Hippocampal formation (tissue), 2 donors: ENCODE results near the gene GOLPH3.
"Not testable (repeated sequence)": the region's sequence is repeated elsewhere in the genome, so short reads cannot be mapped to it uniquely, and the experiment has no call there.

Source experiments
- DNase-seq, 2 donors: peaks; one replicate each; lab custom pipeline; 2025; lab: John Stamatoyannopoulos, UW

Gene GOLPH3

DNA sequence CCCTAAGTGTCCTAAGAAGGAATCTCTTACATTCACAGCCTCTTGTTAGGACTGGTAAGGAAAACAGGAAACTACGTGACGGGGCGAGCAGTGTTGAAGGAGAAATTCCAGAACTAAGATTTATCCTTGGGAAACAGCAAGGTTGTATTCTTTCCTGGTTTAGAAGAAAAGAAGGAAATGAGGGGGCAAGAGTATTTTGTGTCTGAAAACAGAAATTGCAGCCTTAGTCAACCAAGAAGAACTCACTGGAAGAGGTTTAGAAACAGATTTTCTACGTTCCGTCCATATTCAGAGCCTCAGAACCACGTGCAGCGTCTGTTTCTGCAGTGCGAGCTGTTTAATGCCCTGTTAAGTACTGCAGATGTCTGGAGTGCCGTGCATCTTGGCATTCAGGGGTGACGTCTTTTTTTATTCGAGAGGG is 75.2 kb downstream of the GOLPH3 start:
- DNase-seq: no peak

DNA sequence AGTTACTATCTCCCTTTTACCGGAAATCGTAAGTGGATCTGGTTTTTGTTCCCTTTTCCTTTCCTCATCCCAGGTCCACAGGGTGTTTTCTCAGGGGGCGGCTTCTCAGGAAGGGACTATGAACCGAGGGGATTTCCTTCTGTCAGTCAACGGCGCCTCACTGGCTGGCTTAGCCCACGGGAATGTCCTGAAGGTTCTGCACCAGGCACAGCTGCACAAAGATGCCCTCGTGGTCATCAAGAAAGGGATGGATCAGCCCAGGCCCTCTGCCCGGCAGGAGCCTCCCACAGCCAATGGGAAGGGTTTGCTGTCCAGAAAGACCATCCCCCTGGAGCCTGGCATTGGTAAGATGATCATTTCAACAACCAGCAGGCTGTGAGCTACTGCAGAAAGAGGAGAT is 75.8 kb downstream of the GOLPH3 start:
- DNase-seq: no peak

DNA sequence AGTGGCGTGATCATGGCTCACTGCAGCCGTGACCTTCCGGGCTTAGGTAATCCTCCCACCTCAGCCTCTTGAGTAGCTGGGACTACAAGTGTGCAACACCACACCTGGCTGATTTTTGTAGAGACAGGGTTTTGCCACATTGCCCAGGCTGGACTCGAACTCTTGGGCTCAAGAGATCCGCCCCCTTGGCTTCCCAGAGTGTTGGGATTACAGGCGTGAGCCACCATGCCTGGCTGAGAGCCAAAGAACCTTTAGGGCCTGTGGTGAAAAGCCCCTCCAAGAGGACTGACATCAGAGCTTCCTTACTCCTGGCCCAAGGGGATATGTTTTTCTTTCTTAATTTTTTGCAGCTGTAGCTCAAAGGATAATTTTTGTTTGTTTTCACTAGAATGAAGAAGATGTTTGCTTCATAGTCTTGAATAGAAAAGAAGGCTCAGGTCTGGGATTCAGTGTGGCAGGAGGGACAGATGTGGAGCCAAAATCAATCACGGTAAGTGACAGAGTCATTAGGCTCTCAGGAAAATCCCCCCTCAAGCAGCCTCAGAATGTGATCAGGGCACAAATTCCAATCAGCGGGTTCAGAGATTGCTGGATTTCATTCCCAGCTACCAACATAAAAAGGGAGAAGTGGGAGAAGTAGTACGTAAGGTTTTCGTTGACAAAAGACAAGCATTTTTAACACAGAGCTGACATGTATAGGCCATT is 77.1 kb downstream of the GOLPH3 start:
- no peak for DNase-seq

DNA sequence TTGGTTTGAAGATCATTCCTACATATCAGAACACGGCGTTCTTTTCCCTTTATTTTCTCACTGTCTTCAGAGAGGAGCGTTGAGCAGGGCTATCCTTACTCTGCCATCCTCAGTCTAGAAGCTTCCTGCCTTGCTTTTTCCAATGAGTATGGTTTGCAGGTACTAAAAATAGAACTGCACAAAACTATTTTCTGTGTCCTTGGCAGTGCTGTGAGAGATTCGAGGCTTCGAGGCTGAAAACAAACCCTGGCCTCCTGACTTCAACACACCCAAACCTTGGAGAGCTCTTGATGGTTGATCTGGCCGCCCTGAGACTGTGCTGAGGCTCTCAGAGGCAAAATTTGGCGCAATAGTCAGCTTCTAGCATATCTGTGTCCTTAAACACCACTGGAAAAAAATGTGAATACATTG is 78.9 kb downstream of the GOLPH3 start:
- no peak for DNase-seq

DNA sequence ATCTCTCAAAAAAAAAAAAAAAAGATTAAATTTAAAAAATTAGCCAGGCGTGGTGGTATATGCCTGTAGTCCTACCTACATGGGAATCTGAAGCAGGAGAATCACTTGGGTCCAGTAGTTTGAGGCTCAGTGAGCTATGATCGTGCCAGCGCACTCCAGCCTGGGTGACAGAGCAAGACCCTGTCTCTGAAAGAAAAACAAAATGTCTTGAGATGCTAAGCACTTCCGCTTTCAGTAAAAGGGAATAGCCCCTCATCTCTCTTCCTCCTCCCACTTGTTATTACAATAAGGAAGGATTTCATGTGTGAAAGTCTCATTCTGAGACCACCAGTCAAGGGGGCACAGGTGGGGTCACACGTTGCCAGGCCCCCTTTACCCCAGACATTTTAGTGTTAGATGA is 79.4 kb downstream of the GOLPH3 start:
- DNase-seq: no peak

DNA sequence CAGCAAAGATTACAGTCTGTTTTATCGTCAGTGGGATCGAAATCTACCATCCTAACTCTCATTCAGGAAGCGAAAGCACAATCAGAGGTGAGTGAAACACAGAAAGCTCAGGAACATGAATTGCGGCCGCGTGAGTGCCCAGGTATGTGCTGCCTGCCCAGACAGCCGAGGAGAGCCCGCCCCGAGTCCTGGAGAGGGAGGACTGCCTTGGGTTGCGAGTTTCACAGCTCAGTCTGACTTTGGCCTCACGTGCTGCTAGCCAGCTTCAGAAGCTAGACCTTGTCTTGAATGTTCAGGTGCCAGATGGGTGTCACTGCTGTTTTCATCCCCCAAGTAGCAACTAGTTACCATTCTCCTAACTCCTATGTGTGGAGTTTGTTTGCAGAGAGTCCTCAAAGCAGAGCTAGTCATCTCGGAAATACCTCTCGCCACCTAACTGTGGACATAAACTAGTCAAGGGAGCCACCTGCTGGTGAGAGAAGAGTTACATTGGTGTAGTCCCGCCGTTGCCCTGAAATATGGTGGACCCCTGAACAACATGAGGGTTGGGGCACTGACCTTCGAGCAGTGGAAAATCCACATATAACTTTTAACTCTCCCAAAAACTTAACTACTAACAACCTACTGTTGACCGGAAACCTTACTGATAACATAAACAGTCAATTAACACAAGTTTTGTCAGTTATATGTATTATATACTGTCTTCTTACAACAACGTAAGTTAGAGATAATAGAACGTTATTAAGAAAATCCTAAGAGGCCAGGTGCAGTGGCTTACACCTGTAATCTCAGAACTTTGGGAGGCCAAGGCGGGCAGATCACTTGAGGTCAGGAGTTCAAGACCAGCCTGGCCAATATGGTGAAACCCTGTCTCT is 80.9 kb downstream of the GOLPH3 start:
- DNase-seq: peak; percentile 56 to 64

DNA sequence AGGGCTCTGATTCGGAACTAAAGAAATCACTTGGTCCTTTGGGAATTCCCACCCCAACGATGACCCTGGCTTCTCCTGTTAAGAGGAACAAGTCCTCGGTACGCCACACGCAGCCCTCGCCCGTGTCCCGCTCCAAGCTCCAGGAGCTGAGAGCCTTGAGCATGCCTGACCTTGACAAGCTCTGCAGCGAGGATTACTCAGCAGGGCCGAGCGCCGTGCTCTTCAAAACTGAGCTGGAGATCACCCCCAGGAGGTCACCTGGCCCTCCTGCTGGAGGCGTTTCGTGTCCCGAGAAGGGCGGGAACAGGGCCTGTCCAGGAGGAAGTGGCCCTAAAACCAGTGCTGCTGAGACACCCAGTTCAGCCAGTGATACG is 83.4 kb downstream of the GOLPH3 start:
- DNase-seq: no peak

DNA sequence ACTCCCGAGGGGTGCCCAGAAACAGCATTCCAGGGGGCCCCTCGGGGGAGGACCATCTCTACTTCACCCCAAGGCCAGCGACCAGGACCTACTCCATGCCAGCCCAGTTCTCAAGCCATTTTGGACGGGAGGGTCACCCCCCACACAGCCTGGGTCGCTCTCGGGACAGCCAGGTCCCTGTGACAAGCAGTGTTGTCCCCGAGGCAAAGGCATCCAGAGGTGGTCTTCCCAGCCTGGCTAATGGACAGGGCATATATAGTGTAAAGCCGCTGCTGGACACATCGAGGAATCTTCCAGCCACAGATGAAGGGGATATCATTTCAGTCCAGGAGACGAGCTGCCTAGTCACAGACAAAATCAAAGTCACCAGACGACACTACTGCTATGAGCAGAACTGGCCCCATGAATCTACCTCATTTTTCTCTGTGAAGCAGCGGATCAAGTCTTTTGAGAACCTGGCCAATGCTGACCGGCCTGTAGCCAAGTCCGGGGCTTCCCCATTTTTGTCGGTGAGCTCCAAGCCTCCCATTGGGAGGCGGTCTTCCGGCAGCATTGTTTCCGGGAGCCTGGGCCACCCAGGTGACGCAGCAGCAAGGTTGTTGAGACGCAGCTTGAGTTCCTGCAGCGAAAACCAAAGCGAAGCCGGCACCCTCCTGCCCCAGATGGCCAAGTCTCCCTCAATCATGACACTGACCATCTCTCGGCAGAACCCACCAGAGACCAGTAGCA is 83.9 kb downstream of the GOLPH3 start:
- no peak for DNase-seq

DNA sequence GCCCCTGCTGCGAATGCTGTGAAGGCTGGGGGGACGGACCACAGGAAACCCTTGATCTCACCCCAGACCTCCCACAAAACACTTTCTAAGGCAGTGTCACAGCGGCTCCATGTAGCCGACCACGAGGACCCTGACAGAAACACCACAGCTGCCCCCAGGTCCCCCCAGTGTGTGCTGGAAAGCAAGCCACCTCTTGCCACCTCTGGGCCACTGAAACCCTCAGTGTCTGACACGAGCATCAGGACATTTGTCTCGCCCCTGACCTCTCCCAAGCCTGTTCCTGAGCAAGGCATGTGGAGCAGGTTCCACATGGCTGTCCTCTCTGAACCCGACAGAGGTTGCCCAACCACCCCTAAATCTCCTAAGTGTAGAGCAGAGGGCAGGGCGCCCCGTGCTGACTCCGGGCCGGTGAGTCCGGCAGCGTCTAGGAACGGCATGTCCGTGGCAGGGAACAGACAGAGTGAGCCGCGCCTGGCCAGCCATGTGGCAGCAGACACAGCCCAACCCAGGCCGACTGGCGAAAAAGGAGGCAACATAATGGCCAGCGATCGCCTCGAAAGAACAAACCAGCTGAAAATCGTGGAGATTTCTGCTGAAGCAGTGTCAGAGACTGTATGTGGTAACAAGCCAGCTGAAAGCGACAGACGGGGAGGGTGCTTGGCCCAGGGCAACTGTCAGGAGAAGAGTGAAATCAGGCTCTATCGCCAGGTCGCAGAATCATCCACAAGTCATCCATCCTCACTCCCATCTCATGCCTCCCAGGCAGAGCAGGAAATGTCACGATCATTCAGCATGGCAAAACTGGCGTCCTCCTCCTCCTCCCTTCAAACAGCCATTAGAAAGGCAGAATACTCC is 84.7 kb downstream of the GOLPH3 start:
- DNase-seq: no peak

DNA sequence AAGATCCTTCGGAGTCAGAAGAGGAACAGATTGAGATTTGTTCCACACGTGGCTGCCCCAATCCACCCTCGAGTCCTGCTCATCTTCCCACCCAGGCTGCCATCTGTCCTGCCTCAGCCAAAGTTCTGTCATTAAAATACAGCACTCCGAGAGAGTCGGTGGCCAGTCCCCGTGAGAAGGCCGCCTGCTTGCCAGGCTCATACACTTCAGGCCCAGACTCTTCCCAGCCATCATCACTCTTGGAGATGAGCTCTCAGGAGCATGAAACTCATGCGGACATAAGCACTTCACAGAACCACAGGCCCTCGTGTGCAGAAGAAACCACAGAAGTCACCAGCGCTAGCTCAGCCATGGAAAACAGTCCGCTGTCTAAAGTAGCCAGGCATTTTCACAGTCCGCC is 85.9 kb downstream of the GOLPH3 start:
- DNase-seq: no peak

DNA sequence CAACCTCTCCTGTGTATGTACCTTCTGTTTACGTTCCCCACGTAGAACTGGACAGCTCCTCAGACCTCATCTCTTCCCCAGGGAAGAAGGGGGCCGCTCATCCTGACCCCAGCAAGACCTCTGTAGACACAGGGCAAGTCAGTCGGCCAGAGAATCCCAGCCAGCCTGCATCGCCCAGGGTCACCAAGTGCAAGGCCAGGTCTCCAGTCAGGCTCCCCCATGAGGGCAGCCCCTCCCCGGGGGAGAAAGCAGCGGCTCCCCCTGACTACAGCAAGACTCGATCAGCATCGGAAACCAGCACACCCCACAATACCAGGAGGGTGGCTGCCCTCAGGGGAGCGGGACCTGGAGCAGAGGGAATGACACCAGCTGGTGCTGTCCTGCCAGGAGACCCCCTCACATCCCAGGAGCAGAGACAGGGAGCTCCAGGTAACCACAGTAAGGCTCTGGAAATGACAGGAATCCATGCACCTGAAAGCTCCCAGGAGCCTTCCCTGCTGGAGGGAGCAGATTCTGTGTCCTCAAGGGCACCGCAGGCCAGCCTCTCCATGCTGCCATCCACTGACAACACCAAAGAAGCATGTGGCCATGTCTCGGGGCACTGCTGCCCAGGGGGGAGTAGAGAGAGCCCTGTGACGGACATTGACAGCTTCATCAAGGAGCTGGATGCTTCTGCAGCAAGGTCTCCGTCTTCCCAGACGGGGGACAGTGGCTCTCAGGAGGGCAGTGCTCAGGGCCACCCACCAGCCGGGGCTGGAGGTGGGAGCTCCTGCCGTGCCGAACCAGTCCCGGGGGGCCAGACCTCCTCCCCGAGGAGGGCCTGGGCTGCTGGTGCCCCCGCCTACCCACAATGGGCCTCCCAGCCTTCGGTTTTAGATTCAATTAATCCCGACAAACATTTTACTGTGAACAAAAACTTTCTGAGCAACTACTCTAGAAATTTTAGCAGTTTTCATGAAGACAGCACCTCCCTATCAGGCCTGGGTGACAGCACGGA is 86.7 kb downstream of the GOLPH3 start:
- no peak for DNase-seq

DNA sequence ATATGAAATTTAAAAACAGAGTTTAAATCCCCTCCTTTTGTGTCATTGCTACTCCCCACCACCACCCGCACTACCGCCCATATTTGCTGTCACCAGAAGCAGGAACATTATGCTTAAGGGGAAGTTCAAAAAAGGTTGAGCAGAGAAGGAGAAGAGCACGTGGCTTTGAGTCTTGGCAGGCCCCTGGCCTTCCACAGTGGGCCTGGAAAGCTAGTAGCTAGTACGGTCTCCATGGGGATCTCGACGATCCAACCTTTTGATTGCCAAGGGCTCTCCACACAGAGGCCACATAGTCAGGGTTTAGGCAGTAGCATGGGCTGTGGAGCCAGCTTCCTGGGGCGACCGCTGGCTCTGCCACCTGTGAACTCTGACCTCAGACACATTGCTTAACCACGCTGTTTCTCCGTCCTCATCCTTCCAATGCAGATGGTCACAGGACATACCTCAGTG is 90.1 kb downstream of the GOLPH3 start:
- DNase-seq: peak; percentile 25 to 48

DNA sequence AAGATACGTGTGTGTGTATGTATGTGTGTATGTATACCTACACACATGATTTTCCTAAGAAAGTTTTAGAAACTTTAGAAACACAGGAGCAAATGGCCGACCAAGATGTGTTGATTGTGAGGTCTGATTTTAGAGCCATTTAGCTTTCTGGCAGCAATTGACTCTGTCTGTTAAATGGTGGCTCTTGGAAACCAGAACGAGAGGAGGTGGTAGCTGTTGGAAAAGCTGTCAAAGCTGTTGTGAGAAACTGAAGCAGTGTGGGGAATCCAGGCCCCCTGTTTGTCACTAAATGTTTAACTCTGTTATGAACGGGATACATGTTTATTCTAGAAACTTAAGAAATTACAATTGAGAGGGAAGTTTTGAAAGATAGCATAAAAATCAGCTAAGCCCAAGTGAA is 91.4 kb downstream of the GOLPH3 start:
- no peak for DNase-seq

DNA sequence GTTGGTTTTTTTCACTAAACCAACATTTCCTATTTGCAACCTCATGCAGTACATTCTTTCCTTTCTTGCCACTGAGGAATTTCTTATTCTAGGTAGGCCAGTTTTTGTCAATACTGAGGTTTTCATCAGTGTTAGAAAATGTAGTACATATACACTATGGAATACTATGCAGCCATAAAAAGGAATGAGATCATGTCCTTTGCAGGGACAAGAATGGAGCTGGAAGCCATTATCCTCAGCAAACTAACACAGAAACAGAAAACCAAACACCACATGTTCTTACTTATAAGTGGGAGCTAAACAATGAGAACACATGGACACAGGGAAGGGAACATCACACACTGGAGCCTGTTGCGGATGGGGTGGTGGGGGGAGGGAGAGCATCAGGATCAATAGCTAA is 93.6 kb downstream of the GOLPH3 start:
- DNase-seq: not testable (repeated sequence)

DNA sequence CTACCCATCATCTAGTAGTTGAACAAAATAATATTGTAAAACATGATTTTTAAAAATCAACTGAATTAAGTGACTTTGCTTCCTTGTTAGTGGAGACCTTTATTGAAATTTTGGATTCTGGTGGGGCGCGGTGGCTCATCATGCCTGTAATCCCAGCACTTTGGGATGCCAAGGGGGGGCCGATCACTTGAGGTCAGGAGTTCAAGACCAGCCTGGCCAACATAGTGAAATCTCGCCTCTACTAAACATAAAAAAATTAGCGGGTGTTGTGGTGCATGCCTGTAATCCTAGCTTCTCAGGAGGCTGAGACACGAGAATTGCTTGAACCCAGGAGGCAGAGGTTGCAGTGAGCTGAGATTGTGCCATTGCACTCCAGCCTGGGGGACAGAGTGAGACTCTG is 95.3 kb downstream of the GOLPH3 start:
- DNase-seq: not testable (repeated sequence)

DNA sequence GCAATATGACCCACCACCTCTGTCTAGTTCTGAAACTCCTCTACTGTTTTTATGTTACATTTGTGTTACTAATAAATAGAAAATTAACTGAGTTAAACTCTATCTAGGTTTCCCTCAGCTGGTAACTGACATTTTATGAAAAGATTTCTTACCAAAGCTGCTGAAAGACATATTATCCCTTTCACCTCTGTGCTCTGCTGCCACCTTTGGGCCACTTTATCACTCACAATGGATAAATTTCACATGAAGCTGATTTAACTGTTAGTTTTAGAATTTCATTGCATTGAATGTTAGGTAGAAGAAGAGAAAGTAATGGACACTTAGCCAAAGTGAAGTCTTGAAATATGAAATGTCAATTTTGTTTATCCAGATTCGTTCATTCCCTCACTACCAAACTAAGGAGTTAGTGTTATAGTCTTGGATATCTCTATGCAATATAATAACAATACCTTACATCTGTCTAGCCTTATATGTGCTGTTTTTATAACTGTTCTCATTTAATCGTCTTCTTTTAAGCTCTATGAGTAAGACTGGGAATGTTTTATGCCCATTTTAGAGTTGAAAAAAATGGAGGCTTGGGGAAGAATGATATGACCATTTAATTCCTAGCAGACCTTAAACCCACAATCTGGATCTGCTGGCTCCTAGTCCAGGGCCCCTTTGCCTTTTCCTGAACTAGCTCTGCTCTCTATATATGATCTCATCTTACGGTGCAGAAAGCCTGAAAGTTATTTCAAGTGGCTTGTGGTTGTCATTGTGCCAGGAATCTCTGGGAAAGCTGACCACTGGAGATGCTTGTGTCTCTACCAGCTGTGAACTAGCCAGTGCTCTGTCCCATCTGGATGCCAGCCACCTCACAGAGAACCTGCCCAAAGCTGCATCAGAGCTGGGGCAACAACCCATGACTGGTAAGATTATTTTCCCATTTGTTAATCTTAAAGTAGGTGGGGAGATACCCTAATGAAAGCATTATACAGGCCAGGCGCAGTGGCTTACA is 97.1 kb downstream of the GOLPH3 start:
- DNase-seq: peak; percentile 15 to 48
